ENCODE data around the gene KCNJ5. TPM values are rescaled to one million over a fixed set of nuclear protein-coding genes. Genes with fewer than 3 reads are reported as not detected.

Gene KCNJ5
- total RNA-seq, 2 experiments from 2014 or later, result not detected

DNA sequence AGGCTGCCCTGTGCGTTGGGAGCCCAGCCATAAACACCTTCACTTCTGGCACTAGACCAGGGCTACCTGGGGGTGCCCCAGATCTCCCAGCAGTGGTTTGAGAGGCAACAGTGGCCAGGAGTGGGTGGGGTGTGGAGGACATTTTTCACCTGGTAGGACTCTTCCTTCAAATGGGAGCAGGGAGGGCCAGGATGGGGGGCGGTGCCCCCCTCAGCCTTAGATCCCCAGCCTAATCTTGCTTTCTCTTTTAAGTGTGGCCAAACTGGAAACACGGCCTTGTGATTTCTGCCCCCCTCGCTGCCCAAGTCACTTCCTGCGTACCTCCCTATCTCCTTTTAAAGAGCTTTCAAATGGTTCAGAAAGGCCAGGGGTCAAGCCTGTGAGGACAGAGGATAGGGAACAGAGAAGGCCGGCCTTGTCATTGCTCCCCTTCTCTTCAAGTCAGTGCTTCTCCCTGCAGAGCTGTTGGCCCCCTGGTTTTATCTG, 800 bp downstream of the KCNJ5 start:
- Mint-ChIP-seq H3K27ac (no peak overlapping the region), H3K36me3 (ENCODE audit: low read depth) (no peaks in the 10 kb centered on the region), H3K27me3 (peaks cover 64% of the 10 kb centered on the region), H3K4me3 (no peak overlapping the region), H3K4me1 (peaks cover 18% of the 10 kb centered on the region), H3K9me3 (no peaks in the 10 kb centered on the region)
- no peak for DNase-seq
- ChIA-PET POLR2A (no interaction called here), CTCF (interaction anchor here (1.0 to 2.1 kb wide), 2 partner anchors 11 to 16 kb away, joined by 4 read pairs; no protein-coding TSS in a partner anchor)

- Mint-ChIP-seq H3K27ac (no peak overlapping the region), H3K4me3 (no peak overlapping the region), H3K9me3 (no peaks in the 10 kb centered on the region), H3K27me3 (peaks cover 63% of the 10 kb centered on the region), H3K4me1 (peaks cover 16% of the 10 kb centered on the region), H3K36me3 (ENCODE audit: low read depth) (no peaks in the 10 kb centered on the region)
- no peak for DNase-seq
- POLR2A ChIA-PET, result interaction anchor here (0.7 kb wide), 1 partner anchor 18 kb away, joined by 3 read pairs; no protein-coding TSS in a partner anchor
- CTCF ChIA-PET, result interaction anchor here (2.1 kb wide), 1 partner anchor 12 kb away, joined by 4 read pairs; no protein-coding TSS in a partner anchor
Measured at GRCh38 chr11:128892866-128893565, 1.9 kb downstream of the KCNJ5 start.

DNA sequence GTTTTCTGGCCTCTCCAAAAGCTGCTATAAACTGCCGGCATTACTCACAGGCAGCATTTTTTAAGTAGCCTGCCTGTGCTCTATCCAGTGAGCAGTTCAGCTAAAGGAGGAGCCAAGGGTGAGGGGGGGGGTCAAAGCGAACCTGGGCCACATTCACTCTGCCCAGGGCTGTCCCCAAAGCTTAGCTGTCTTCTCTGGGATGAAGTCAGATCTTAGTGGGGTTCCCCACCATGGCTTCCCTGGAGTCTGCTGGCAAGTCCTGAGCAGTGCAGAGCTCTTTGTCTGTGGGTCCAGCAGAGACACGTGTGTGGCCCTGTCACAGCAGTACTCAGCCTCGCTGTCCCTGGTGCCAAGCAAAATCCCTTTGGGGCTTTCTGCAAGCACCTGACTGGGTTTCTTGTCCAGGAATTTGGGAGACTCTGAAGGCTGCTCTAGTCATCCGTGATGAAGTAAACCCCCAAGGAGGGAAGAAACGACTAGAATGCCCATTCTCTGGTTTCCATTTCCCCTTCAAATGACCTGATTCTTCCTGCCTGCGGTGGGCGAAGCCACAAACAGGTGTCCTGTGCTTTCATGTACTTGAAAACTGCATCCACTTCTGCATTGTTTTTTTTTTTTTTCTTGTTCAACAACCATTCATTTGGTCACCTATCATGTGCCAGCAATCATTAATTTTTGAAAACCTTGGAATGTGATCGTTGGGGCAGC, 2.6 kb downstream of the KCNJ5 start:
- ChIA-PET POLR2A (interaction anchor here (0.7 kb wide), 1 partner anchor 18 kb away, joined by 3 read pairs; no protein-coding TSS in a partner anchor), CTCF (interaction anchor here (2.1 kb wide), 1 partner anchor 13 kb away, joined by 4 read pairs; no protein-coding TSS in a partner anchor)
- Mint-ChIP-seq H3K4me3 (no peak overlapping the region), H3K27me3 (peaks cover 60% of the 10 kb centered on the region), H3K4me1 (peaks cover 16% of the 10 kb centered on the region), H3K9me3 (no peaks in the 10 kb centered on the region), H3K36me3 (ENCODE audit: low read depth) (no peaks in the 10 kb centered on the region), H3K27ac (no peak overlapping the region)
- no peak for DNase-seq

GRCh38 chr11:128894286-128894681, 3.1 kb downstream of the KCNJ5 start:
- H3K4me1 Mint-ChIP-seq, result peaks cover 16% of the 10 kb centered on the region
- DNase-seq, result no peak
- no peaks in the 10 kb centered on the region for H3K36me3 Mint-ChIP-seq (ENCODE audit: low read depth)
- ChIA-PET POLR2A (no interaction called here), CTCF (interaction anchor here (1.1 kb wide), 1 partner anchor 14 kb away, joined by 3 read pairs; no protein-coding TSS in a partner anchor)
- H3K9me3 Mint-ChIP-seq, result no peaks in the 10 kb centered on the region
- H3K27ac Mint-ChIP-seq, result no peak overlapping the region
- peaks cover 59% of the 10 kb centered on the region for H3K27me3 Mint-ChIP-seq
- H3K4me3 Mint-ChIP-seq, result no peak overlapping the region

DNA sequence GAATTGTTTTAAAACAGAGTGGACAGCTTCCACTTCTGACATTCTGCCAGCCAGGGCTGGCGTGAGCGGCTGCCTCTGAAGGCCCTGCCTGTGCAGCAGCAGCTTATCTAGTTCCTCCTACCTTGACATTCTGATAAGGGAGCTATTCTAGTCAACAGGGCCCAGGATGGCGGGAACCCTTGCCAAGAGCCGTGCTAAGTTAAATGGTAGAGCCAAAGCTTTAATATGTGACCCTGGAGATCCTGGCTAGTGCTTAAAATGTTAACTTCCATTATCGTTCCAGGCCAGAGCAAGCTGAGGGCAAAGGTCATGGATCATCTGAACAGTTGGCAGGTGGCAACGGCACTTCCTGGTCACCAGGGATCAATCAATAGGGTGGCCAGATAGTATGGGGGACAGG, 3.5 kb downstream of the KCNJ5 start:
- Mint-ChIP-seq H3K36me3 (ENCODE audit: low read depth) (no peaks in the 10 kb centered on the region), H3K9me3 (no peaks in the 10 kb centered on the region), H3K27me3 (peaks cover 57% of the 10 kb centered on the region), H3K4me1 (peaks cover 16% of the 10 kb centered on the region), H3K27ac (no peak overlapping the region), H3K4me3 (no peak overlapping the region)
- no peak for DNase-seq
- POLR2A ChIA-PET, result no interaction called here
- CTCF ChIA-PET, result interaction anchor here (1.1 kb wide), 1 partner anchor 14 kb away, joined by 3 read pairs; no protein-coding TSS in a partner anchor

- DNase-seq, result no peak
- Mint-ChIP-seq H3K9me3 (no peaks in the 10 kb centered on the region), H3K4me1 (peaks cover 16% of the 10 kb centered on the region), H3K27me3 (peaks cover 49% of the 10 kb centered on the region), H3K4me3 (no peak overlapping the region), H3K36me3 (ENCODE audit: low read depth) (no peaks in the 10 kb centered on the region), H3K27ac (no peak overlapping the region)
- ChIA-PET CTCF (interaction anchor here (0.9 kb wide), 1 partner anchor 61 kb away, joined by 3 read pairs; no protein-coding TSS in a partner anchor), POLR2A (no interaction called here)
Measured at GRCh38 chr11:128895526-128895925, 4.4 kb downstream of the KCNJ5 start.

DNA sequence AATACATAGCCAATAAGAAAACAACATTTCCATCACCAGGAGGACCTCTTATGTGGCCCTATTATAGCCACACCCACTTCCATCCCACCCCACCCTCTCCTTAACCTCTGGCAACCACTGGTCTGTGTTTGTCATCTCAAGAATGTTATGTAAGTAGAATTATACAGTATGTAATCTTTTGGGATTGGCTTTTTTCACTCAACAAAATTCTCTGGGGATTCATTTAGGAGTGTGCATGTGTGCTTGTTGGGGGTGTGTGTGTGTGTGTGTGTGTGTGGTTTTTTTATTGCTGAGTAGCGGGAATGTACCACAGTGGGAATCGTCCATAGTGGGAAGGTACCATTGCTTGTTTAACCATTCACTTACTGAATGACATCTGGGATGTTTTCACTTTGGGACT, 5.2 kb downstream of the KCNJ5 start:
- H3K27me3 Mint-ChIP-seq, result peaks cover 43% of the 10 kb centered on the region
- no peaks in the 10 kb centered on the region for H3K9me3 Mint-ChIP-seq
- CTCF ChIA-PET, result no interaction called here
- POLR2A ChIA-PET, result no interaction called here
- DNase-seq, result no peak
- H3K4me1 Mint-ChIP-seq, result peaks cover 14% of the 10 kb centered on the region
- no peak overlapping the region for H3K4me3 Mint-ChIP-seq
- no peaks in the 10 kb centered on the region for H3K36me3 Mint-ChIP-seq (ENCODE audit: low read depth)
- peak overlapping the region; percentile 21 for H3K27ac Mint-ChIP-seq

GRCh38 chr11:128897826-128898225, 6.7 kb downstream of the KCNJ5 start:
- H3K9me3 Mint-ChIP-seq, result no peaks in the 10 kb centered on the region
- POLR2A ChIA-PET, result no interaction called here
- CTCF ChIA-PET, result no interaction called here
- peaks cover 8% of the 10 kb centered on the region for H3K4me1 Mint-ChIP-seq
- H3K36me3 Mint-ChIP-seq (ENCODE audit: low read depth), result no peaks in the 10 kb centered on the region
- H3K4me3 Mint-ChIP-seq, result no peak overlapping the region
- DNase-seq, result no peak
- H3K27me3 Mint-ChIP-seq, result peaks cover 36% of the 10 kb centered on the region
- no peak overlapping the region for H3K27ac Mint-ChIP-seq

DNA sequence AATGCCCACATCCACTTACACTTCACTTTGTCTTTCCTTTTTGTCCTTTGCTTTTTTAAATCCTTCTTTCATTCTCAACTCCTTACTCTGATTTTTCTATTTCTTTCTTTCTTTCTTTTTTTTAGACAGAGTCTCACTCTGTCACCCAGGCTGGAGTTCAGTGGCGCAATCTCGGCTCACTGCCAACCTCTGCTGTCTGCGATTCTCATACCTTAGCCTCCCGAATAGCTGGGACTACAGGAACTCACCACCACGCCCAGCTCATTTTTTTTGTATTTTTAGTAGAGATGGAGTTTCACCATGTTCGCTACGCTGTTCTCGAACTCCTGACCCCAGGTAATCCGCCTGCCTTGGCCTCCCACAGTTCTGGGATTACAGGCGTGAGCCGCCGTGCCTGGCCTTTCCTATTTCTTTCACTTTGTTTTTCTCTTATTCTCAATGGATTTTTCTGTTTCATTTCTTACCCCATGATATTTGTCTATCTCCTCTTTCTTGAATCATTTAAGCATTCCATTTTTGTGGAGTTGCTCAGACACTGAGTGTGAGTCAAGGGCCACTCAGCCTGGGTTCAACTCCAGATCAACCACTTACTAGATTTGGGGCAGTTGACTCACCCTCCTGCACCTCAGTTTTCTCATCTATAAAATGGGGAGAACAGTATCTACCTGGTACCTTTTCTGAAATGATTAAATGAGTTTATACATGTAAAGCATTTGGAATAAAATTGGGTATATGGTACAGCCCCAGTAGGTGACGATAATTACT, 7.6 kb downstream of the KCNJ5 start:
- H3K9me3 Mint-ChIP-seq, result no peaks in the 10 kb centered on the region
- H3K27me3 Mint-ChIP-seq, result peaks cover 42% of the 10 kb centered on the region
- H3K36me3 Mint-ChIP-seq (ENCODE audit: low read depth), result no peaks in the 10 kb centered on the region
- ChIA-PET CTCF (no interaction called here), POLR2A (no interaction called here)
- no peak for DNase-seq
- H3K27ac Mint-ChIP-seq, result no peak overlapping the region
- H3K4me3 Mint-ChIP-seq, result no peak overlapping the region
- H3K4me1 Mint-ChIP-seq, result peaks cover 6% of the 10 kb centered on the region

DNA sequence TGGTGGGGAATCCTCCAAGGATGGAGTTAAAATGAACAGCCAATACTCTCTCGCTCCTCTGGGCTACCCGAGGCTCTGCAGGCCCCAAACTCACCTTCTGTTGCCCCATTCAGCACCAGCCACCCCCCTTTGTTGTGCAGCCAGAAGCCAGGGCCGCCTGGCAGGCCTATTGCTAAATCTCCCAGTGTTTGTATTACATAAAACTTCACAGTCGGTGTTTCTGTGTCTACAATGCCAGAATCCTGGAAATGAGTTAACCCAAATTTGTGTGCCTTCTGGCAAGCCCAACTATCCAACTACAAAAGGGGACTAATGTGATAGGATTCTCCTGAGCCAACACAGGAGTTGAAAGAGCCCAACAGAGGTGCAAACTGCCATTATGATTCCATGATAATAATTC, 9.3 kb downstream of the KCNJ5 start:
- Mint-ChIP-seq H3K27ac (no peak overlapping the region), H3K27me3 (peaks cover 49% of the 10 kb centered on the region), H3K4me1 (peaks cover 5% of the 10 kb centered on the region), H3K9me3 (no peaks in the 10 kb centered on the region), H3K36me3 (ENCODE audit: low read depth) (no peaks in the 10 kb centered on the region), H3K4me3 (no peak overlapping the region)
- no peak for DNase-seq
- ChIA-PET POLR2A (no interaction called here), CTCF (no interaction called here)

DNA sequence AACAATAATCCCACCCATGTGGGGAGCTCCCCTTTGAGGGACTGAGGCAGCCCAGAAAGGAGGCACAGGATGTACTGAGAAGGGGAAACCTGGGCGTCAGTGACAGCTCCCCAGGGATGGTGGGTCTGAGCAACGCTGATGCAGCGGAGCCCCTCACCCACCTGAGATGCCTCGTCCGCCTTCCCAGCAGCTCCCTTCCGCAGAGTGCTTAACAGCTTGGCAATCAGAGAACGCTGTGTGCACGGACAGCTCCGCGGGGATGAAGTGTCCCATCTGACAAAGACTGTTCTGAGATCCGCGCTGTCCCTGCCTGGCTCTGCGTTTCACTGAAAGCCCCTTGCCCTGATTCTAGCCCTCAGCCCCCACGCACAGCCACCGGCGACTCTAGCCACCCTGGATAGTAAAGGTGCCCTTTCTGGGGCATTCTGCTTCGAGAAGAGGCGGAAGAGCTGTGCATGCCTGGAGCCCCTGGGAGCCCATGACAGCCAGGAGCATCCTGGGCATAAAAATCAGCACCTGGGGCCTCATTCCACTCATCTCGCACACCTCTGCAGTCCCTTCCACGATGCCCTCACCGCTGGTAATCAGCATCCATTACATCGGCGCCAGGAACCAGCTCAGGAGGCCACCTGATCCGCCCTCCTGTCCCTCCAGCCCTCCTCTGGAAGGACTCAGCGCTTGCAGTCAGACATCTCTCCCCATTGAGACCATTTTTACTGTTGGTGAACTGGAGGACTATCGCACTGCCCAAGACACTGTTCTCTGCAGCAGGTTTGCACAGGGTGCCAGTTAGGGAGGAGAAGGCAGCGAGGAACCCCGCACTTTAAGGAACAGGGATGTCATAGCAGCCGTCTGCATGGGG, 10.7 kb downstream of the KCNJ5 start:
- Mint-ChIP-seq H3K4me3 (no peak overlapping the region), H3K27ac (no peak overlapping the region), H3K9me3 (no peaks in the 10 kb centered on the region), H3K27me3 (peaks cover 56% of the 10 kb centered on the region), H3K36me3 (ENCODE audit: low read depth) (no peaks in the 10 kb centered on the region), H3K4me1 (peaks cover 12% of the 10 kb centered on the region)
- ChIA-PET CTCF (interaction anchor here (0.6 kb wide), 1 partner anchor 763 kb away, joined by 5 read pairs; no protein-coding TSS in a partner anchor), POLR2A (no interaction called here)
- no peak for DNase-seq

- Mint-ChIP-seq H3K27ac (no peak overlapping the region), H3K9me3 (no peaks in the 10 kb centered on the region), H3K27me3 (peaks cover 58% of the 10 kb centered on the region), H3K4me1 (peaks cover 12% of the 10 kb centered on the region), H3K4me3 (no peak overlapping the region), H3K36me3 (ENCODE audit: low read depth) (no peaks in the 10 kb centered on the region)
- DNase-seq, result no peak
- ChIA-PET CTCF (interaction anchor here (1.0 kb wide), 1 partner anchor 10 kb away, joined by 3 read pairs; no protein-coding TSS in a partner anchor), POLR2A (no interaction called here)
Measured at GRCh38 chr11:128902515-128903066, 11.4 kb downstream of the KCNJ5 start.

All from activated CD4-positive, alpha-beta T cell treated with anti-CD3 and anti-CD28 coated beads, Interleukin-2, amount 10 ng/mL, durations not matched to agents 7 days and 5 days (primary cell).